Gastrocnemius medialis (tissue), 4 donors: Measurements from ENCODE around the gene ENTPD6.

Experiments used
- POLR2A ChIP-seq, 2 donors: fragments of 450-650 bp; IDR thresholded peaks; one replicate each; pipeline ENCODE4 v1.6.1; 2017; ENCODE audit warnings: antibody characterized with exemption in 2 of 2, mild to moderate bottlenecking in 2 of 2, moderate library complexity in 2 of 2
- TF ChIP-seq, protein P1 (sequence below), 5 experiments: fragments of 450-650 bp in 3 of 5; fragments of 200-600 bp in 2 of 5; sonication (generic) in 2 of 5; IDR thresholded peaks in 4 of 5; conservative IDR thresholded peaks in 1 of 5; 1 replicate in 4 of 5; 2 replicates in 1 of 5; pipeline ENCODE4 v1.5.1; 2016 to 2019; ENCODE audit warnings: antibody characterized with exemption in 5 of 5, mild to moderate bottlenecking in 3 of 5, moderate library complexity in 3 of 5

DNA sequence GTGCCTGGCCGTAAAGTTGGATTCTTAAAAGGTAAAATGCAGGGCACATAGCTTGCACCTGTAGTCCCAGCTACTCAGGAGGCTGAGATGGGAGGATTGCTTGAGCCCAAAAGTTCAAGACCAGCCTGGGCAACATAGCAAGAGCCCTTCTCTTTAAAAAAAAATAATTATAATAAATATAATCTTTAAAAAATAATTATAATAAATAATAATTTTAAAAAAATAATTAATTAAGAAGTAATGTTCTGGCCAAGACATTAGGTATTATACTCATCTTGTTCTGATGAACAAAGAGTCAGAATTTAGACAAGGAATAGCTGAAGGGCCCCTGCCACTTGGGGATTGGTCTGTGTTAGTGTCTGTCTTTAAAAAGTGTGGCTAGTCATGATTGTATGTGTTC is 13.9 kb downstream of the ENTPD6 start:
- no peak for TF ChIP-seq POLR2A (IDR thresholded peaks at IDR 0.05)
- TF ChIP-seq, protein P1, sequence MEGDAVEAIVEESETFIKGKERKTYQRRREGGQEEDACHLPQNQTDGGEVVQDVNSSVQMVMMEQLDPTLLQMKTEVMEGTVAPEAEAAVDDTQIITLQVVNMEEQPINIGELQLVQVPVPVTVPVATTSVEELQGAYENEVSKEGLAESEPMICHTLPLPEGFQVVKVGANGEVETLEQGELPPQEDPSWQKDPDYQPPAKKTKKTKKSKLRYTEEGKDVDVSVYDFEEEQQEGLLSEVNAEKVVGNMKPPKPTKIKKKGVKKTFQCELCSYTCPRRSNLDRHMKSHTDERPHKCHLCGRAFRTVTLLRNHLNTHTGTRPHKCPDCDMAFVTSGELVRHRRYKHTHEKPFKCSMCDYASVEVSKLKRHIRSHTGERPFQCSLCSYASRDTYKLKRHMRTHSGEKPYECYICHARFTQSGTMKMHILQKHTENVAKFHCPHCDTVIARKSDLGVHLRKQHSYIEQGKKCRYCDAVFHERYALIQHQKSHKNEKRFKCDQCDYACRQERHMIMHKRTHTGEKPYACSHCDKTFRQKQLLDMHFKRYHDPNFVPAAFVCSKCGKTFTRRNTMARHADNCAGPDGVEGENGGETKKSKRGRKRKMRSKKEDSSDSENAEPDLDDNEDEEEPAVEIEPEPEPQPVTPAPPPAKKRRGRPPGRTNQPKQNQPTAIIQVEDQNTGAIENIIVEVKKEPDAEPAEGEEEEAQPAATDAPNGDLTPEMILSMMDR (IDR thresholded peaks at IDR 0.05 in 4 of 5, conservative IDR thresholded peaks at IDR 0.05 in 1 of 5) = no peak
